HepG2 (cell line): Measurements from ENCODE around the gene ZC3H18. TPM values are rescaled to one million over a fixed set of nuclear protein-coding genes. Genes with fewer than 3 reads are reported as not detected.
A peak's percentile ranks its signal among the peaks of the same experiment; 100 is the strongest.

Source experiments
- AHR ChIP-seq: IDR thresholded peaks from 2 replicates; pipeline ENCODE4 v1.6.1; 2018; ENCODE audit warnings: missing genetic modification reagents, missing compliant biosample characterization
- CEBPB ChIP-seq: IDR thresholded peaks from 2 replicates; pipeline ENCODE4 v1.6.1; 2011; ENCODE audit warnings: low read depth, low read length, improper control_type of control experiment, borderline replicate concordance
- CERS6 ChIP-seq: sonication (generic); formaldehyde crosslinking; IDR thresholded peaks from 2 replicates; pipeline ENCODE4 v1.5.0; 2020; ENCODE audit warnings: missing genetic modification reagents
- CHCHD3 ChIP-seq: sonication (generic); formaldehyde crosslinking; IDR thresholded peaks from 2 replicates; pipeline ENCODE4 v1.8.0; 2022; ENCODE audit warnings: mild to moderate bottlenecking, missing genetic modification reagents, moderate library complexity
- ELF4 ChIP-seq: sonication (generic); formaldehyde crosslinking; IDR thresholded peaks from 2 replicates; pipeline ENCODE4 v1.5.0; 2020; ENCODE audit warnings: missing genetic modification reagents, mild to moderate bottlenecking, moderate library complexity, borderline replicate concordance
- EZH2 ChIP-seq: conservative IDR thresholded peaks from 2 replicates; pipeline ENCODE4 v1.6.1; 2012; ENCODE audit warnings: mild to moderate bottlenecking, low read depth, low read length, moderate library complexity
- HDAC6 ChIP-seq: fragments of 200-600 bp; sonication (generic); IDR thresholded peaks from 2 replicates; pipeline ENCODE4 v1.7.0; 2017; ENCODE audit warnings: mild to moderate bottlenecking, antibody characterized with exemption, low read length, low read depth
- KDM4B ChIP-seq: sonication (generic); formaldehyde crosslinking; IDR thresholded peaks from 2 replicates; pipeline ENCODE4 v1.4.0; 2020; ENCODE audit warnings: missing genetic modification reagents
- MAFG ChIP-seq: sonication (generic); formaldehyde crosslinking; IDR thresholded peaks from 2 replicates; pipeline ENCODE4 v1.5.1; 2020; ENCODE audit warnings: mild to moderate bottlenecking, missing genetic modification reagents
- MEF2D ChIP-seq: sonication (generic); formaldehyde crosslinking; IDR thresholded peaks from 2 replicates; pipeline ENCODE4 v1.5.1; 2020; ENCODE audit warnings: mild to moderate bottlenecking, missing genetic modification reagents
- MTF1 ChIP-seq: sonication (generic); formaldehyde crosslinking; IDR thresholded peaks from 2 replicates; pipeline ENCODE4 v1.5.0; 2020; ENCODE audit warnings: missing genetic modification reagents
- MTF2 ChIP-seq: sonication (generic); formaldehyde crosslinking; IDR thresholded peaks from 2 replicates; pipeline ENCODE4 v1.5.0; 2020; ENCODE audit warnings: missing genetic modification reagents, borderline replicate concordance
- NFRKB ChIP-seq: fragments of 450-650 bp; IDR thresholded peaks from 2 replicates; pipeline ENCODE4 v1.6.1; 2017
- SAP130 ChIP-seq: IDR thresholded peaks from 2 replicates; pipeline ENCODE4 v1.6.1; 2016; ENCODE audit warnings: low read depth
- SIN3B ChIP-seq: fragments of 150-350 bp; IDR thresholded peaks from 2 replicates; pipeline ENCODE4 v1.6.1; 2014; ENCODE audit warnings: low read length
- ZNF101 ChIP-seq: sonication (generic); formaldehyde crosslinking; IDR thresholded peaks from 2 replicates; pipeline ENCODE4 v1.4.0; 2020; ENCODE audit warnings: mild to moderate bottlenecking, low read depth, missing genetic modification reagents, borderline replicate concordance
- ZNF33B ChIP-seq: sonication (generic); formaldehyde crosslinking; IDR thresholded peaks from 2 replicates; pipeline ENCODE4 v1.5.1; 2020; ENCODE audit warnings: mild to moderate bottlenecking, missing genetic modification reagents
- ZNF484 ChIP-seq: sonication (generic); formaldehyde crosslinking; IDR thresholded peaks from 2 replicates; pipeline ENCODE4 v1.5.1; 2020; ENCODE audit warnings: mild to moderate bottlenecking, low read depth, missing genetic modification reagents, borderline replicate concordance
- ZNF512 ChIP-seq: sonication (generic); formaldehyde crosslinking; IDR thresholded peaks from 2 replicates; pipeline ENCODE4 v1.4.0; 2020; ENCODE audit warnings: mild to moderate bottlenecking, missing genetic modification reagents
- ZNF558 ChIP-seq: sonication (generic); formaldehyde crosslinking; IDR thresholded peaks from 2 replicates; pipeline ENCODE4 v1.9.0; 2022; ENCODE audit warnings: mild to moderate bottlenecking, missing genetic modification reagents, borderline replicate concordance
- ZNF703 ChIP-seq: sonication (generic); formaldehyde crosslinking; IDR thresholded peaks from 2 replicates; pipeline ENCODE4 v1.5.1; 2020; ENCODE audit warnings: missing genetic modification reagents, mild to moderate bottlenecking, moderate library complexity, borderline replicate concordance
- ZNF761 ChIP-seq: sonication (generic); formaldehyde crosslinking; conservative IDR thresholded peaks from 2 replicates; pipeline ENCODE4 v1.4.0; 2020; ENCODE audit warnings: mild to moderate bottlenecking, missing genetic modification reagents
- ZNF790 ChIP-seq: sonication (generic); formaldehyde crosslinking; IDR thresholded peaks from 2 replicates; pipeline ENCODE4 v1.8.0; 2022; ENCODE audit warnings: missing genetic modification reagents, mild to moderate bottlenecking, borderline replicate concordance
- ZNF792 ChIP-seq: IDR thresholded peaks from 2 replicates; pipeline ENCODE4 v1.6.1; 2016
- ZNF841 ChIP-seq: sonication (generic); formaldehyde crosslinking; IDR thresholded peaks from 2 replicates; pipeline ENCODE4 v1.8.1; 2023; ENCODE audit warnings: missing genetic modification reagents, borderline replicate concordance
- polyA plus RNA-seq, 8 experiments: library from polyadenylated mRNA; depleted of rRNA in 3 of 8; stranded (reverse) in 7 of 8; unstranded in 1 of 8; fragments of >200 nt; fragmentation: Illumina TruSeq in 4 of 8; extraction: Trizol in 4 of 8; gene quantifications; 2 replicates each; pipeline versions ENCODE4 v1.2.1 to v1.2.3, GENCODE V29; 2011 to 2016; ENCODE audit warnings: low read depth in 4 of 8, missing spikeins in 1 of 8, mixed read lengths in 1 of 8; ENCODE audit not compliant: insufficient read depth in 1 of 8
- total RNA-seq, 5 experiments: library from RNA; depleted of rRNA; stranded (reverse); fragments of >200 nt; fragmentation: Illumina TruSeq; extraction: Trizol; gene quantifications; 2 replicates each; pipeline ENCODE4 v1.2.3, GENCODE V29; 2016; ENCODE audit warnings: low read depth in 1 of 5
- TF ChIP-seq, protein P1 (sequence below): IDR thresholded peaks from 2 replicates; pipeline ENCODE4 v1.6.1; 2016; ENCODE audit warnings: mild to moderate bottlenecking
- TF ChIP-seq, protein P2 (sequence below): sonication (generic); formaldehyde crosslinking; IDR thresholded peaks from 2 replicates; pipeline ENCODE4 v1.5.0; 2020; ENCODE audit warnings: missing genetic modification reagents

The ZC3H18 gene
- total and polyA plus RNA-seq, 2 of the 13 experiments (the other 11 are each of a cell fraction or from before 2014, with no cell fraction given), result 11.2 to 27.4 TPM

DNA sequence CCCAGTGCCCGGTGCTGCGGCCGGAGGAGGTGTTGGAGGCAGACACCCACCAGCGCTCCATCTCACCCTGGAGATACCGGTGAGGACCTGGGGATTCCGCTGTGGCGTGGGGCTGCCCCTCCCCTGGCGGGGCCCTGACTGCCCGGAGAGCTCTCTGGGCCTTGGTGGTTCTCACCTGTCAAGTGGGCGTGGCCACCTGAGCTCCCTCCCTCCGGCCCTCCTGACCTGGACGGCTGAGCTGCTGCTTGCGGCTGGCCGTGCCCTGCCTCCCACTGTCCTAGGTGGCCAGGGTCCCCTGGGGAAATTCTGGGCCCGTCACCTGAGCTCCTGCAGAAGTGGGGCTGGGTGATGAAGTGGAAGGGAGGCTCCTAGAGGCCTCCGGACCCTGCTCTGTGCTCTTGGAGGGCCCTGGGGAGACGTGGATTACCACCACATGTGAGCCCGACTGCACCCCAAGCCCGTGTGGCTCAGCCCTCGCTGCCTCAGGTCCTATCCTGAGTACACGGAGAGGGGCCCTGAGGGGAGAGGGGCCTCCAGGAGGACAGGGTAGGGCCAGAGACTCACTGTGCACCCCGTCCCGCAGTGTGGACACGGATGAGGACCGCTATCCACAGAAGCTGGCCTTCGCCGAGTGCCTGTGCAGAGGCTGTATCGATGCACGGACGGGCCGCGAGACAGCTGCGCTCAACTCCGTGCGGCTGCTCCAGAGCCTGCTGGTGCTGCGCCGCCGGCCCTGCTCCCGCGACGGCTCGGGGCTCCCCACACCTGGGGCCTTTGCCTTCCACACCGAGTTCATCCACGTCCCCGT, 69.2 kb downstream of the ZC3H18 start (continued):
- TF ChIP-seq, protein P1, sequence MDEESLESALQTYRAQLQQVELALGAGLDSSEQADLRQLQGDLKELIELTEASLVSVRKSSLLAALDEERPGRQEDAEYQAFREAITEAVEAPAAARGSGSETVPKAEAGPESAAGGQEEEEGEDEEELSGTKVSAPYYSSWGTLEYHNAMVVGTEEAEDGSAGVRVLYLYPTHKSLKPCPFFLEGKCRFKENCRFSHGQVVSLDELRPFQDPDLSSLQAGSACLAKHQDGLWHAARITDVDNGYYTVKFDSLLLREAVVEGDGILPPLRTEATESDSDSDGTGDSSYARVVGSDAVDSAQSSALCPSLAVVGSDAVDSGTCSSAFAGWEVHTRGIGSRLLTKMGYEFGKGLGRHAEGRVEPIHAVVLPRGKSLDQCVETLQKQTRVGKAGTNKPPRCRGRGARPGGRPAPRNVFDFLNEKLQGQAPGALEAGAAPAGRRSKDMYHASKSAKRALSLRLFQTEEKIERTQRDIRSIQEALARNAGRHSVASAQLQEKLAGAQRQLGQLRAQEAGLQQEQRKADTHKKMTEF (CRISPR knock-in tag), result 0 out of 2 replicates have a peak, but pooled peaks have one; percentile 25
- TF ChIP-seq MTF1 (CRISPR knock-in tag) (no peak), ZNF512 (no peak), ZNF33B (CRISPR knock-in tag) (0 out of 2 replicates have a peak, but pooled peaks have one; percentile 10), ZNF841 (CRISPR knock-in tag) (no peak), ELF4 (CRISPR knock-in tag) (no peak), KDM4B (CRISPR knock-in tag) (no peak), HDAC6 (no peak), CEBPB (no peak), AHR (CRISPR knock-in tag) (peak; percentile 34; the same call in 1 of the 2 replicates), ZNF703 (CRISPR knock-in tag) (no peak), MTF2 (peak; percentile 90; the same call in 1 of the 2 replicates), NFRKB (no peak), ZNF790 (CRISPR knock-in tag) (no peak), CERS6 (no peak), CHCHD3 (no peak), SAP130 (CRISPR knock-in tag) (no peak), ZNF558 (CRISPR knock-in tag) (no peak), MEF2D (CRISPR knock-in tag) (no peak), SIN3B (no peak), ZNF761 (CRISPR knock-in tag) (0 out of 2 replicates have a peak, but pooled peaks have one; percentile 31), ZNF792 (no peak), MAFG (CRISPR knock-in tag) (no peak), ZNF101 (CRISPR knock-in tag) (0 out of 2 replicates have a peak, but pooled peaks have one; percentile 43), EZH2 (peak; percentile 92), ZNF484 (no peak)
- TF ChIP-seq, protein P2, sequence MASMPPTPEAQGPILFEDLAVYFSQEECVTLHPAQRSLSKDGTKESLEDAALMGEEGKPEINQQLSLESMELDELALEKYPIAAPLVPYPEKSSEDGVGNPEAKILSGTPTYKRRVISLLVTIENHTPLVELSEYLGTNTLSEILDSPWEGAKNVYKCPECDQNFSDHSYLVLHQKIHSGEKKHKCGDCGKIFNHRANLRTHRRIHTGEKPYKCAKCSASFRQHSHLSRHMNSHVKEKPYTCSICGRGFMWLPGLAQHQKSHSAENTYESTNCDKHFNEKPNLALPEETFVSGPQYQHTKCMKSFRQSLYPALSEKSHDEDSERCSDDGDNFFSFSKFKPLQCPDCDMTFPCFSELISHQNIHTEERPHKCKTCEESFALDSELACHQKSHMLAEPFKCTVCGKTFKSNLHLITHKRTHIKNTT (CRISPR knock-in tag), result no peak
